Brain microvascular endothelial cell (primary cell): ENCODE data around the gene TFDP1.

Source experiments
- DNase-seq: peaks from one replicate; pipeline ENCODE4 v3.0.0-alpha.2; 2020
- H3K27ac ChIP-seq: fragments of 250-450 bp; sonication (Bioruptor Pico); 2 replicates; pipeline ENCODE4 v1.5.1; 2020; ENCODE audit warnings: mild to moderate bottlenecking, moderate library complexity
- H3K27me3 ChIP-seq: fragments of 250-450 bp; sonication (Bioruptor Pico); replicated peaks from 2 replicates; pipeline ENCODE4 v1.5.1; 2020; ENCODE audit warnings: mild to moderate bottlenecking
- H3K36me3 ChIP-seq: fragments of 250-450 bp; sonication (Bioruptor Pico); replicated peaks from 2 replicates; pipeline ENCODE4 v1.5.1; 2020; ENCODE audit warnings: mild to moderate bottlenecking
- H3K4me3 ChIP-seq: 2 replicates; pipeline ENCODE4 v1.5.1; 2011; ENCODE audit warnings: low read depth, mild to moderate bottlenecking, control low read depth, low read length, moderate library complexity
- CTCF ChIP-seq: IDR thresholded peaks from 2 replicates; pipeline ENCODE4 v1.5.1; 2011; ENCODE audit warnings: low read depth, mild to moderate bottlenecking, moderate library complexity, low read length, control low read depth, inconsistent platforms; ENCODE audit errors: missing control alignments
- in situ Hi-C: cut with HindIII; loops from 2 replicates; pipeline ENCODE4 v1.10.0; 2017; ENCODE audit warnings: low sequenced_read_pairs, low pct_ligation_motif_present

TFDP1 gene

GRCh38 chr13:113538689-113539058 is 45.9 kb upstream of the TFDP1 start:
- Histone ChIP-seq H3K27me3 (no peaks in the 10 kb centered on the region), H3K4me3 (no peak overlapping the region), H3K27ac (no peak overlapping the region), H3K36me3 (peaks cover 17% of the 10 kb centered on the region)
- no peak for TF ChIP-seq CTCF
- in situ Hi-C loops = no loop called here
- no peak for DNase-seq

- no peak overlapping the region for H3K27ac ChIP-seq
- no peaks in the 10 kb centered on the region for H3K27me3 ChIP-seq
- H3K4me3 ChIP-seq = no peak overlapping the region
- peaks cover 17% of the 10 kb centered on the region for H3K36me3 ChIP-seq
- TF ChIP-seq CTCF = no peak
- in situ Hi-C loops = no loop called here
- no peak for DNase-seq
Observed at GRCh38 chr13:113539176-113539575, 45.4 kb upstream of the TFDP1 start.

GRCh38 chr13:113539822-113540221 is 44.7 kb upstream of the TFDP1 start:
- no peak for DNase-seq
- in situ Hi-C loops = no loop called here
- no peak for TF ChIP-seq CTCF
- Histone ChIP-seq H3K4me3 (no peak overlapping the region), H3K36me3 (peaks cover 24% of the 10 kb centered on the region), H3K27ac (no peak overlapping the region), H3K27me3 (no peaks in the 10 kb centered on the region)

- DNase-seq = no peak
- Histone ChIP-seq H3K4me3 (no peak overlapping the region), H3K36me3 (peaks cover 23% of the 10 kb centered on the region), H3K27ac (no peak overlapping the region), H3K27me3 (no peaks in the 10 kb centered on the region)
- no peak for TF ChIP-seq CTCF
- in situ Hi-C loops = no loop called here
Observed at GRCh38 chr13:113540523-113540922, 44.0 kb upstream of the TFDP1 start.

- Histone ChIP-seq H3K27ac (no peak overlapping the region), H3K36me3 (peaks cover 19% of the 10 kb centered on the region), H3K27me3 (no peaks in the 10 kb centered on the region), H3K4me3 (no peak overlapping the region)
- no peak for DNase-seq
- TF ChIP-seq CTCF = no peak
- in situ Hi-C loops = no loop called here
Observed at GRCh38 chr13:113542751-113543424, 41.7 kb upstream of the TFDP1 start.
